Measurements from ENCODE around the gene DES.

The DES gene

DNA sequence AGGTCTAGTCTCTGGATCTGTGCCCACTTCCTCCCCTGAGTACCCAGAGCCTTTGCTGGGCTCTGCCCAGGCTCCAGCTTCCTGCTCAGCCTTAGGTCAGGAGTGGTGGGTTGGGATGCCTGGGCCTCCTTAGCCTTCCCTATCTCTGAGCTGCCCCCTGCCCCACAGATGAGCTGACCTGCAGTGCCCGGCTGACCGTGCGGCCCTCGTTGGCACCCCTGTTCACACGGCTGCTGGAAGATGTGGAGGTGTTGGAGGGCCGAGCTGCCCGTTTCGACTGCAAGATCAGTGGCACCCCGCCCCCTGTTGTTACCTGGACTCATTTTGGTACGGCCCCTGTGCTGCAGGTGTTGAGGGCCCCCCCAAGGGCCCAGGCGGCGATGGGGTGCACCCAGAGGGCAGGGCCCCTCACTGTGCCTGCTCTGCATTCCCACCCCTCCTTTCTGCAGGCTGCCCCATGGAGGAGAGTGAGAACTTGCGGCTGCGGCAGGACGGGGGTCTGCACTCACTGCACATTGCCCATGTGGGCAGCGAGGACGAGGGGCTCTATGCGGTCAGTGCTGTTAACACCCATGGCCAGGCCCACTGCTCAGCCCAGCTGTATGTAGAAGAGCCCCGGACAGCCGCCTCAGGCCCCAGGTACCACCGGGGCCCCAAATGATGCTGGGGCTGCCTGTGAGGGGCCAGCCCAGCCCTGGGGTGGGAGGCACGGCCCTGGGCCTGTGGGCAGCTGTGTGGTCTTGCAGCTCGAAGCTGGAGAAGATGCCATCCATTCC, 50.4 kb downstream of the DES start:
- DNase-seq (ENCODE audit: low read depth): no peak
- in situ Hi-C loops (cut with HindIII; ENCODE audit: low sequenced_read_pairs): no loop called here
- TF ChIP-seq, protein P1, sequence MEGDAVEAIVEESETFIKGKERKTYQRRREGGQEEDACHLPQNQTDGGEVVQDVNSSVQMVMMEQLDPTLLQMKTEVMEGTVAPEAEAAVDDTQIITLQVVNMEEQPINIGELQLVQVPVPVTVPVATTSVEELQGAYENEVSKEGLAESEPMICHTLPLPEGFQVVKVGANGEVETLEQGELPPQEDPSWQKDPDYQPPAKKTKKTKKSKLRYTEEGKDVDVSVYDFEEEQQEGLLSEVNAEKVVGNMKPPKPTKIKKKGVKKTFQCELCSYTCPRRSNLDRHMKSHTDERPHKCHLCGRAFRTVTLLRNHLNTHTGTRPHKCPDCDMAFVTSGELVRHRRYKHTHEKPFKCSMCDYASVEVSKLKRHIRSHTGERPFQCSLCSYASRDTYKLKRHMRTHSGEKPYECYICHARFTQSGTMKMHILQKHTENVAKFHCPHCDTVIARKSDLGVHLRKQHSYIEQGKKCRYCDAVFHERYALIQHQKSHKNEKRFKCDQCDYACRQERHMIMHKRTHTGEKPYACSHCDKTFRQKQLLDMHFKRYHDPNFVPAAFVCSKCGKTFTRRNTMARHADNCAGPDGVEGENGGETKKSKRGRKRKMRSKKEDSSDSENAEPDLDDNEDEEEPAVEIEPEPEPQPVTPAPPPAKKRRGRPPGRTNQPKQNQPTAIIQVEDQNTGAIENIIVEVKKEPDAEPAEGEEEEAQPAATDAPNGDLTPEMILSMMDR (IDR thresholded peaks at IDR 0.05; ENCODE audit: low read depth, low read length, missing control alignments): no peak
- H3K4me3 ChIP-seq (ENCODE audit: low read depth, low read length): no peak overlapping the region

DNA sequence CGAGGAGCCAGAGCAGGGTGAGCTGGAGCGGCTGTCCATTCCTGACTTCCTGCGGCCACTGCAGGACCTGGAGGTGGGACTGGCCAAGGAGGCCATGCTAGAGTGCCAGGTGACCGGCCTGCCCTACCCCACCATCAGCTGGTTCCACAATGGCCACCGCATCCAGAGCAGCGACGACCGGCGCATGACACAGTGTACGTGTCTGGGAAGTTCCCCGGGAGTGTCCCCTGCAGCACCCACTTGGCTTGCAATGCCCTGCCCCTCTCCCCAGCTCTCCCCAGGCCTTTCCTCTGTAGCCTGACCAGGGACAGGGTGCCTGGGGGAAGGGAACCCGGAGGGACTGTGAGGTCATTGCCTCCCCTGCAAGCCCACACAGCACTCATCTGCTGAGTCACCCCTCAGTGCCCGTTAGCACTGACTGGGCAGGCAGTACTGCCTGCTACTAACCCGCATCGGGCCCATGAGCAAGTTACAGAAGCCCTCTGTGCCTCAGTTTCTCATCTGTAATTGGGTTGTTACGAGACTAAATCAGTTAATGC, 51.1 kb downstream of the DES start:
- no peak overlapping the region for H3K4me3 ChIP-seq (ENCODE audit: low read depth, low read length)
- DNase-seq (ENCODE audit: low read depth): no peak
- in situ Hi-C loops (cut with HindIII; ENCODE audit: low sequenced_read_pairs): no loop called here
- TF ChIP-seq, protein P1 (IDR thresholded peaks at IDR 0.05; ENCODE audit: low read depth, low read length, missing control alignments): no peak

DNA sequence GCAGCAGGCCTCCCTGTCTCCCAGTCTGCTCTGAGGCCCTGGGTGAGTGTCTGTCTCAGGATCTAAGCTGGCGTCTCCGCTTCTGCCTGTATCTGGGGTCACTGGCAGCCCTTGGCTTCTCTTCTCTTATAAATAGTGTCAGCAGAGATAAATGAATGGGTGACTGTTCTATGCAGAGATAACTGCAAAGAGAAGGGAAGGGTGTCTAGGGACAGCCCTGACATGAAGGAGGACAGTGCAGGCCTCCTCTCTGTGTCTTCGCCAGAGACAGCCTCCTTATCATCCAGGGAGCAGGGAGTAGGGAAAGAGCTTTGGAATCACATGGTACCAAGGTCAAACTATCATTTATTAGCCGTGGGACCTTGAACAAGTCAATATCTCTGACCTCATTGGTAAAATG, 52.3 kb downstream of the DES start:
- TF ChIP-seq, protein P1 (IDR thresholded peaks at IDR 0.05; ENCODE audit: low read depth, low read length, missing control alignments): no peak
- no peak overlapping the region for H3K4me3 ChIP-seq (ENCODE audit: low read depth, low read length)
- no peak for DNase-seq (ENCODE audit: low read depth)
- in situ Hi-C loops (cut with HindIII; ENCODE audit: low sequenced_read_pairs): no loop called here

DNA sequence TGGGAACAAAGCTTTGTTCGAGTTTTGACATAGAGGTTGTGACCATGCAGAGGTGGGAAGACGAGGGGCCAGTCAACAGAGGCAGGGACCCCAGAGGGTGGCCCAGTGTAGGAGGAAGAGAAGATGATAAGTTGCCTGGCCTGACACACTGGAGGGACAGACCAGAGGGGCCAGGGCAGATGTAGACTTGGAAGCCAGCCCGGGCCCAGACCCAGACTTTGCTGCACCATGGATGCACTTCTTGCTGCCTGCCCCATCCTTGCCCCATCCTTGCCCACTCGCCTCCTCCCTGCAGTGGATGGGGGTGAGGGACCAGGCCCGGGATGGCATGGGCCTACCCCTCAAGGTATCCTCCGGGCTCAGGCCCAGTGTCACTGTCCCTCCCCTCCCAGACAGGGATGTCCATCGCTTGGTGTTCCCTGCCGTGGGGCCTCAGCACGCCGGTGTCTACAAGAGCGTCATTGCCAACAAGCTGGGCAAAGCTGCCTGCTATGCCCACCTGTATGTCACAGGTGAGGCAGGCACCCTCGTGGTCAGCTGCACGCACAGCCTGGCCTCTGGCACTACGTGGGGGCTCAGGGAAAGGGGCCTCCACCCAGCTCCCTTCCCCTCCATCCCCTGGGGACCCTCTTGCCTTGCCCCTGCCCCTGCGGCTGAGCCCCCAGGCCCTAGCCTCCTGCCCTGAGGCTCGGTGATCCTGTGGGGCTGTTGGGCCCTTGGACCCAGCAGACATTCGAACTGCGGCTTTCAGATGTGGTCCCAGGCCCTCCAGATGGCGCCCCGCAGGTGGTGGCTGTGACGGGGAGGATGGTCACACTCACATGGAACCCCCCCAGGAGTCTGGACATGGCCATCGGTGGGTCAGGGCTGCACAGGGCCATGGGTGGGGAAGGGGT, 53.5 kb downstream of the DES start:
- in situ Hi-C loops (cut with HindIII; ENCODE audit: low sequenced_read_pairs): no loop called here
- TF ChIP-seq, protein P1 (IDR thresholded peaks at IDR 0.05; ENCODE audit: low read depth, low read length, missing control alignments): no peak
- no peak overlapping the region for H3K4me3 ChIP-seq (ENCODE audit: low read depth, low read length)
- DNase-seq (ENCODE audit: low read depth): no peak

DNA sequence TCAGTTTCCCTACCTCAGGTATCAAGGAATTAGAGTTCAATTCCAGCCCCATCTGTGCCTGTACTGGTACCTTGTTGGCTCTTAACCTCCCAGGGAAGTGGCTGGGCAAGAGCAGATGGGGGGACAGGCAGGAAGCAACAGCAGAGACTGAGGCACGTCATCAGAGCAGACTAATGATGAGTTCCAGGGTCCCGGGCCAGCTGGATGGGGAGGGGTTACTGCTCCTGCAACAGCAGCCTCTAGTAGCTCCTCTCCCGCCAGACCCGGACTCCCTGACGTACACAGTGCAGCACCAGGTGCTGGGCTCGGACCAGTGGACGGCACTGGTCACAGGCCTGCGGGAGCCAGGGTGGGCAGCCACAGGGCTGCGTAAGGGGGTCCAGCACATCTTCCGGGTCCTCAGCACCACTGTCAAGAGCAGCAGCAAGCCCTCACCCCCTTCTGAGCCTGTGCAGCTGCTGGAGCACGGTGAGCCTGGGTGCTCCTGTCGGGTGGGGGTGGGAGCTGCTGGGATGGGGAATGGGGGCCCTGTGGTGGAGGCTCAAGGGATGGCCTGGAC, 54.5 kb downstream of the DES start:
- no peak overlapping the region for H3K4me3 ChIP-seq (ENCODE audit: low read depth, low read length)
- DNase-seq (ENCODE audit: low read depth): no peak
- TF ChIP-seq, protein P1 (IDR thresholded peaks at IDR 0.05; ENCODE audit: low read depth, low read length, missing control alignments): no peak
- in situ Hi-C loops (cut with HindIII; ENCODE audit: low sequenced_read_pairs): no loop called here

DNA sequence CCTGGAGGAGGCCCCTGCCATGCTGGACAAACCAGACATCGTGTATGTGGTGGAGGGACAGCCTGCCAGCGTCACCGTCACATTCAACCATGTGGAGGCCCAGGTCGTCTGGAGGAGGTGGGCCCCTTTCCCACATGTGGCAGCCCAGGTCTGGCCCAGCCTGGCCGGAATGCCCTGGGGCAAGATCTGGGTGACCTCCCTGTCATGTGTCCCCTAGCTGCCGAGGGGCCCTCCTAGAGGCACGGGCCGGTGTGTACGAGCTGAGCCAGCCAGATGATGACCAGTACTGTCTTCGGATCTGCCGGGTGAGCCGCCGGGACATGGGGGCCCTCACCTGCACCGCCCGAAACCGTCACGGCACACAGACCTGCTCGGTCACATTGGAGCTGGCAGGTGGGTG, 55.3 kb downstream of the DES start:
- DNase-seq (ENCODE audit: low read depth): no peak
- in situ Hi-C loops (cut with HindIII; ENCODE audit: low sequenced_read_pairs): no loop called here
- H3K4me3 ChIP-seq (ENCODE audit: low read depth, low read length): no peak overlapping the region
- TF ChIP-seq, protein P1 (IDR thresholded peaks at IDR 0.05; ENCODE audit: low read depth, low read length, missing control alignments): no peak

Measured in astrocyte of the cerebellum (primary cell).